GM21786 (cell line): ENCODE results near the gene BTRC.
"Not testable (repeated sequence)": the region's sequence is repeated elsewhere in the genome, so short reads cannot be mapped to it uniquely, and the experiment has no call there.

Experiments used
- ATAC-seq: cut with Tn5 transposase; IDR thresholded peaks from one replicate; pipeline ENCODE4 v1.9.1; 2021; ENCODE audit not compliant: unreplicated experiment

Gene BTRC

GRCh38 chr10:101346177-101346576 is 7.8 kb upstream of the BTRC start:
- no peak for ATAC-seq

DNA sequence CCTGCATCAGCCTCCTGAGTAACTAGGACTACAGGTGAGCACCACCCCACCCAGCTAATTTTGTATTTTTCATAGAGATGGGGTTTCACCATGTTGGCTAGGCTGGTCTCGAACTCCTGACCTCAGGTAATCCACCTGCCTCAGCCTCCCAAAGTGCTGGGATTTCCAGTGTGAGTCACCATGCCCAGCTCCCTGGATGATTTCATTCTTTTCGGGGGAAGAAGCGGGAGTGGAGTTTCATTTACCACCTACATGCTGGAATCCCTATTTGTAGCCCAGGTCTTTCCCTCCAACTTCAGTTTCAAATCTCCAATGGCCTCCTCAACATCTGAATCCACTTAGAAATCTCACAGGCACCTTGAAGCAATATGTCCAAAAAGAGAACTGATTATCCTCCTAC is 2.9 kb upstream of the BTRC start:
- no peak for ATAC-seq

DNA sequence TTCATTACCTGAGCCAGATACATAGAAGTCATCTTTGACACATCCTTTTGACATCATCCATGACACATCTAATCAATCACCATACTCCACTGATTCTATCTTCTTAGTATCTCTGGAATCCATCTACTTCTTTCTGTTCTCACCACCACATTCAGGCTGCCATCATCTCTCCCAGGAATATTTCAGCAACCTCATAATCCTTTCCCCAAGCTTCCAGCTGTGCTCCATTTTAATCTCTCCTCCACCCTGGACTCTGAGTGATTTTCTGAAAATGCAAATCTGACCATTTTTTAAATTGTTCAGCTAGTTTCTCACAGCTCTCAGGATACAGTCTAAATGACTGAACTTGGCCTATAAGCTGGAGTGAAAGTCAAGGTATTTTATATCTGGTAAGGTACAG is 2.5 kb upstream of the BTRC start:
- ATAC-seq, result no peak

GRCh38 chr10:101352857-101353256 is 1.1 kb upstream of the BTRC start:
- ATAC-seq, result not testable (repeated sequence)

- ATAC-seq, result peak; percentile 8
Observed at GRCh38 chr10:101354328-101355071, 535 bp downstream of the BTRC start.

DNA sequence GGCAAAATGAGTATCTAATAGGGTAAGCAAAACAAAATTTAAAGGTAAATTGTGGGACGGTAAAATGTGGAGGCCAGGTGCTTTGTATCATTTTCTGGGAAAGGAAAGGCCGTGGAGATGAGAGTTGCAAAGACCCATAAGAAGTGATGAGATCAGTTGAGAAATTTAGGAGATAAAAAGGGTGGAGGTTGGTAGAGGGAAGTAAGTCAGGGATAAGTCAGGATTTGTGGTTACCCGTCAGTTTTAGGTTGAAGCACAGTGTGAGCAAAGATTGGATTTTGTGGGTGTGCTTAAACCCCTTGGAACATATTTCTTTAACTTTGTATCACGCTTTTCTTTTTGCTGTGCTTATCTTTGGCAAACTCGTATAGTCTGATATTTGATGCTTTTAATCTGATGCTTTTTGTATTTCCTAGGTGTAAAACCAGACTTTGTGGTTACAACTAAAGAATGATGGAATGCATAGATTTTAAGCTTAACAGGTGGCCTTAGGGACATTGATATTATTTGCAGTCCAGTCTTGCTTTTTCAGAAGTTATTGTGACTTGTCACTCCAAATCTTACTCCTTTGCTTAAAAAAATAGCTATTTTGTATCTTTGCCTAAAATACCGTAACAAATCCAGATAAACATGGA is 1.2 kb downstream of the BTRC start:
- no peak for ATAC-seq

DNA sequence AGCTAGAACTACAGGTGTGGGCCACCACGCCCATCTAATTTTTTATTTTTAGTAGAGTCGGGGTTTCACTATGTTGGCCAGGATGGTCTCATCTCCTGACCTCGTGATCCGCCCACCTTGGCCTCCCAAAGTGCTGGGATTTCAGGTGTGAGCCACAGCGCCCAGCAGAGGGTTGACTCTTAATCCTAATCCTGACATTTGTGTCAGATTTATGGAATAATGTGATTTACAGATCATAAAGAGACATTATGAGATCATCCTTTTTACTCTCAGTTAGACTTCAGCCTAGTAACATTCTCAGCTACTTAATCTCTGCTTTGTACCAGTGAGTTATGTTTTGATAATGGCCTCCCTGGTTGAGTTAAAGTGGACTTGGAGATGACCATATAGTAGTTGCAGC is 2.2 kb downstream of the BTRC start:
- ATAC-seq, result no peak

DNA sequence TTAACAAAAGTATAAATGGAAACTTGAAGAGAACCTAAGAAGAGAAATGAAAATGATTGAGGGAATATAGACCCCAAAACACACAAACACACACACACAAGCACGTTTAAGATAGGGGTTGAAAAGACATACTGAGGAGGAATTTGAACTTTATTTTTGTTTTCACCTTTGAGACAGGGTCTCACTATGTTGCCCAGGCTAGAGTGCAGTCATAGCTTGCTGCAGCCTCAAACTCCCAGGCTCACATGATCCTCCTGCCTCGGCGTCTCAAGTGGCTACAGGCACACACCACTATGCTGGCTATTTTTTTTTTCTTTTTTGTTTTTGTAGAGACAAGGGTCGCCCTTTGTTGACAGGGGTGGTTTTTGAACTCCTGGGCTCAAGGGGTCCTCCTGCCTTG is 4.0 kb downstream of the BTRC start:
- no peak for ATAC-seq

- no peak for ATAC-seq
Observed at GRCh38 chr10:101358706-101359300, 4.8 kb downstream of the BTRC start.

GRCh38 chr10:101360090-101360489 is 6.1 kb downstream of the BTRC start:
- not testable (repeated sequence) for ATAC-seq

DNA sequence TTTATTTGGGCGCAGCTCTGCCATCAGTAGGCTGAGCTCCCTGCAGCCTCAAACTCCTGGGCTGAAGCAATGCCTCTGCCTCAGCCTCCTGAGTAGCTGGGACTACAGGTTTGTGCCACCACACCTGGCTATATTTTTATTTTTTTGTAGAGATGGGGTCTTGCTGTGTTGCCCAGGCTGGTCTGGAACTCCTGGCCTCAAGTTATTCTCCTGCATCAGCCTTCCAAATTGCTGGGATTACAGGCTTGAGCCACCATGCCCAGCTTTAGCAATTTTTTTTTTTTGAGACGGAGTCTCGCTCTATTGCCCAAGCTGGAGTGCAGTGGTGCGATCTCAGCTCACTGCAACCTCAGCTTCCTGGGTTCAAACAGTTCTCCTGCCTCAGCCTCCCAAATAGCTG is 6.9 kb downstream of the BTRC start:
- not testable (repeated sequence) for ATAC-seq

- no peak for ATAC-seq
Observed at GRCh38 chr10:101363850-101364400, 10.0 kb downstream of the BTRC start.

GRCh38 chr10:101364721-101365120 is 10.8 kb downstream of the BTRC start:
- ATAC-seq, result no peak

GRCh38 chr10:101367569-101368453 is 13.8 kb downstream of the BTRC start:
- no peak for ATAC-seq

- ATAC-seq, result no peak
Observed at GRCh38 chr10:101373063-101373462, 19.1 kb downstream of the BTRC start.

DNA sequence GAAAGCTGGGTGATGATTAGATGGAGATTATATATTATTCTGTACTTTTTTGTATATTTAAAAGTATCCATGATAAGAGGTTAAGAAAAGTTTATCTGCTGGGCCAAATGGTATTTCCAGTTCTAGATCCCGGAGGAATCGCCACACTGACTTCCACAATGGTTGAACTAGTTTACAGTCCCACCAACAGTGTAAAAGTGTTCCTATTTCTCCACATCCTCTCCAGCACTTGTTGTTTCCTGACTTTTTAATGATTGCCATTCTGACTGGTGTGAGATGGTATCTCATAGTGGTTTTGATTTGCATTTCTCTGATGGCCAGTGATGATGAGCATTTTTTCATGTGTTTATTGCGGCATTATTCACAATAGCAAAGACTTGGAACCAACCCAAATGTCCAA is 20.0 kb downstream of the BTRC start:
- ATAC-seq, result not testable (repeated sequence)

DNA sequence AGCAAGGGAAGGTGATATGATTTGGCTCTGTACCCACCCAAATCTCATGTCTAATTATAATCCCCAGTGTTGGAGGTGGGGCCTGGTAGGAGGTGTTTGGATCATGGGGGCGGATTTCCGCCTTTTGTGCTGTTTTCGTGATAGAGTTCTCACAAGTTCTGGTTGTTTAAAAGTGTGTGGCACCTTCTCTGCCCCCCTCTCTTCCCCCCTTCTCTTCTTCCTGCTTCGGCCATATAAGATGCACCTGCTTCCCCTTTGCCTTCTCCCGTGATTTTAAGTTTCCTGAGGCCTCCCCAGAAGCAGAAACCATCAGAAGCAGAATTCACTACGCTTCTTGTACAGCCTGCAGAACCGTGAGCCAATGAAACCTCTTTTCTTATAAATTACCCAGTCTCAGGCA is 21.1 kb downstream of the BTRC start:
- ATAC-seq, result no peak

DNA sequence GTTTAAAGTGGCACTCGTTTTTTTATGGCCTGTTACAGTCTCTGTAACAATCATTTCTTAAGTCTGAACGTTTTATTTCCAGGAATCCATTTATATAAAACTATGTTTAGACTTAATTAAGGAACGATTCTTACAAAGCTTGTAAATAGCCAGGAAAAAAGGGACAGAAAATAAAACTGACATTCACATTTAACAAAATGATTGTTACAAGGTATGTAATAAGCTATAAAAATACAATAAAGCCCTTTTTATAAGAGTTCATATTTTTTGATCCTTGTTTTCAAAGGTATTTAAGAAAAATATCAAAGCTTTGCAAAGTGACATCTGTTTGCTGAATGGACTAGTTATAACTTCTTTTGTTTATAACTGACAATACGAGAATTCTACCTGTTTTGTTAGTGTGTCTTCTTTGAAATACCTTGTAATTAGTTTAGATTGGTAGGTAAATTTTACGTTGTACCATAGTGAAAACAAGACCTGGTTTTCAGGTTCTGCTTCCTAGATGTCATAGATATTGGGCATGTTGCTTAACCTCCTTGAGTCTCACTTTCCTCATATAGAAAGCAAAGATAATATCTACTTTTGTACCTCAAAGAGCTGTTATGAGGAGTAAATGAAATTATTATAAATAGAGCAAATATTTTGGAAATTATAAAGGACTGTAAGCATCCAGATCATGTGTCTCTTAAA is 25.8 kb downstream of the BTRC start:
- no peak for ATAC-seq

GRCh38 chr10:101380353-101381017 is 26.5 kb downstream of the BTRC start:
- no peak for ATAC-seq
